Placental epithelial cell (primary cell): Measurements from ENCODE around the gene TAF7. TPM values are rescaled to one million over a fixed set of nuclear protein-coding genes. Genes with fewer than 3 reads are reported as not detected.

ENCODE experiments used
- total RNA-seq: library from RNA; depleted of rRNA; stranded (reverse); fragments of >200 nt; gene quantifications from 2 replicates; pipeline ENCODE4 v1.2.3, GENCODE V29; 2012

The TAF7 gene, protein sequence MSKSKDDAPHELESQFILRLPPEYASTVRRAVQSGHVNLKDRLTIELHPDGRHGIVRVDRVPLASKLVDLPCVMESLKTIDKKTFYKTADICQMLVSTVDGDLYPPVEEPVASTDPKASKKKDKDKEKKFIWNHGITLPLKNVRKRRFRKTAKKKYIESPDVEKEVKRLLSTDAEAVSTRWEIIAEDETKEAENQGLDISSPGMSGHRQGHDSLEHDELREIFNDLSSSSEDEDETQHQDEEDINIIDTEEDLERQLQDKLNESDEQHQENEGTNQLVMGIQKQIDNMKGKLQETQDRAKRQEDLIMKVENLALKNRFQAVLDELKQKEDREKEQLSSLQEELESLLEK
- total RNA-seq: 49.9 and 60.9 TPM in 2 replicates

DNA sequence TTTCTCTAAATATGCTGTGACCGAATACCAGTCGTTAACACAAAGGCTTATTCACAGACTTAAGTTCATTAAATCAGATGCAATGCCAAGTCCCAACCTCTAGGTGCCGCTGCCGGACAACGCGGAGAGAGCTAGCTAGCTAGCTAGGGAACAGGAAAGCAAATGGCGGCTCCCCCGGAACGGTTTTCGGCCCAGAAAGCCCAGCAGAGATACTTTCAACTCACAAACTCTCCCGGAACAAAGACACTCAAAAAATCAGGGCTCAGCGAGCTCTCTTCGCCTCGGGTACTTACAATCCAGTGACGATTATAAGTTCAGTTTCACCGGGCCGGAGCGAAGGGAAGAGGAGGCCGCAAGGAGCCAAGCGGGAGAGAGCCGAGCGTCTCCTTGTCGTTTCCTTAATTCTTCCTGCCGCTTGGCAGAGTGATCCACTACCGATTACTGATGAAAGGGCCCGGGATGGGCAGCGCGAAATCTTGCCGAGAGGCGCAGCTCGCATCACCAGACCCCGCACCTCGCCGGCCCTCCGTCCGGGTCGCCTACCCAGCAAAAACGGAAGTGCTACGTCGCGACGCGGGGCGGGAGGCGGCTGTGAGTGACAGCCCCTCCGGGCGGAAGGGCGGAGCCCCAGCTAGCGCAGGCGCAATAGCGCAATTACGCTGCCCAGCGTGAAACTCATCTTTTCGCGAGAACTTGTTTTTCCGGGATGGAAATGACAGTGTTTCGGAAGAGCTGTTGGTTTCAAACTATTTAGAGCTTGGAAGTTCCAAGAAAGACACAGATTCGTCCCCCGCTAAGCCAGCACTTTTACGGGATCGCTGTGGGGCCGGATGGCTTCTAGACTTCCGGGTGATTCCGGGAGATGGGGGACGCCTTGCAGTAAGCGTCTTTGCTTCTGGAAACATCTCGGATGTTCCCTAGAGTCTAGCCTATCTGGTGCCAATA is at the start of gene TAF7:
Gene TAF7 (minus strand): TSS at position 560 of the 945 bp plus-strand sequence. CDS start 740 bp downstream, outside the sequence.

DNA sequence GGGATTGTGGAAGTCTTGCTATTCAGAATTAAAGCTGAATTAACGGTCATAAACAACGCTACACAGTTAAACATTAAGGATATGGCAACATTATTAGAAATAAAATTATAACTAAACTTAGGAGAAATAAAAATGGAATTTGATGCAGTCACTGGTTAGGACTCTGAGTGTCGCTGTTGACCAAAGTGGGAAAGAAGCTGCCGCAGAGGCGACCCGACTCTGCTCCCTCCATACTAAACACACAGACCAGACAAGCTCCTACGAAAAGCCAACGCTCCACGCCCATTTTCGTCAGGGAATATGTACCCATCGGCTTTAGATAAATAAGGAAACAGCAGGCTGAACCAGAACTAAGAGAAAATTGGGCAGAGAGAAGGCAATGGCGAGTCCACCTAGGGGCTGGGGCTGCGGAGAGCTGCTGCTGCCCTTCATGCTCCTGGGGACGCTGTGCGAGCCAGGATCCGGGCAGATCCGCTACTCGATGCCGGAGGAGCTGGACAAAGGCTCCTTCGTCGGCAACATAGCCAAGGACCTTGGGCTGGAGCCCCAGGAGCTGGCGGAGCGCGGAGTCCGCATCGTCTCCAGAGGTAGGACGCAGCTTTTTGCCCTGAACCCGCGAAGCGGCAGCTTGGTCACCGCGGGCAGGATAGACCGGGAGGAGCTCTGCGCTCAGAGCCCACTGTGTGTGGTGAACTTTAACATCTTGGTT is 43.5 kb upstream of the TAF7 start, which contains the start of gene PCDHGA5:
Gene PCDHGA5 (plus strand): TSS at position 211 of the 709 bp plus-strand sequence. CDS start 169 bp downstream, at position 380.

DNA sequence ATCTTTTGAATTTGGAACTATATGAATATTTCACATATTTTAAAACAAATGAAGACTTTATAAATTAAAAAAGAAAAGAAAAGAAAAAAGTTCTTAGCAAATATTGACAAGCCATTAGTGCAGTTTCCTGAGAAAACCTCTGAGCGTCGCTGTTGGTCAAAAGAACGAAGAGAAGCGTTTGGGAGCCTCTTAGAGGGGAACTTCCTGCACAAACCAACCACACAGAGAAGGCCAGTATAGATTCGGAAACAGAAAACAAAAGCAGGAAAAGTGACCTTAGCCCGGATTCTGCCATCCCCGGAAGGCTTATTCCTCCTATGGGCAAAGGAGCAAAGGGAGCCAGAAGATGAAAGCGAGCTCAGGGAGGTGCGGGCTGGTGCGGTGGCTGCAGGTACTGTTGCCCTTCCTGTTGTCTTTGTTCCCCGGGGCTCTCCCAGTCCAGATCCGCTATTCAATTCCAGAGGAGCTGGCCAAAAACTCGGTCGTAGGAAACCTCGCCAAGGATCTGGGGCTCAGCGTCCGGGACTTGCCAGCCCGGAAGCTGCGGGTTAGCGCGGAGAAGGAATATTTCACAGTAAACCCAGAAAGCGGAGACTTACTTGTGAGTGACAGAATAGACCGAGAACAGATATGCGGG is 39.3 kb upstream of the TAF7 start, which contains the start of gene PCDHGB2:
Gene PCDHGB2 (plus strand): TSS at position 205 of the 637 bp plus-strand sequence. CDS start 142 bp downstream, at position 347.

DNA sequence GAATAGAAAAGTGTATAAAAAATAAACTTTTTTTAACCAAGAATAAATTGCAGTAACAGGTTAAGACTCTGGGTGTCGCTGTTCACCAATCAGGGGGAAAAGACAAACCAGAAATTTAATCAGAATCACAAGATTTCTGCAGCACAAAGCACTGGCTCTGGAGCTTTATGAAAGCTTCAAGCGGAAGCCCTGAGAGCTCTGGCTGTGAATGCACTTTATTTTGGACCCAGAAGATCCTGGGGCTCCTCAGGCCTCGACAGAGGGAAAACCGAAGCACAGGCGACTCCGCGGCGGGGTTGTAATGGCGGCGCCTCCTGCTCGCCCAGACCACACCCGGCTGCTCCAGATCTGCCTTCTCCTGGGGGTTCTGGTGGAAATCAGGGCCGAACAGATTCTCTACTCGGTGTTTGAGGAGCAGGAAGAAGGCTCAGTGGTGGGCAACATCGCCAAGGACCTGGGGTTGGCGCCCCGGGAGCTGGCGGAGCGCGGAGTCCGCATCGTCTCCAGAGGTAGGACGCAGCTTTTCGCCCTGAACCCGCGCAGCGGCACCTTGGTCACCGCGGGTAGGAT is 34.4 kb upstream of the TAF7 start, which contains the start of gene PCDHGA4:
Gene PCDHGA4 (plus strand): TSS at position 122 of the 570 bp plus-strand sequence. CDS start 87 bp downstream, at position 209.

DNA sequence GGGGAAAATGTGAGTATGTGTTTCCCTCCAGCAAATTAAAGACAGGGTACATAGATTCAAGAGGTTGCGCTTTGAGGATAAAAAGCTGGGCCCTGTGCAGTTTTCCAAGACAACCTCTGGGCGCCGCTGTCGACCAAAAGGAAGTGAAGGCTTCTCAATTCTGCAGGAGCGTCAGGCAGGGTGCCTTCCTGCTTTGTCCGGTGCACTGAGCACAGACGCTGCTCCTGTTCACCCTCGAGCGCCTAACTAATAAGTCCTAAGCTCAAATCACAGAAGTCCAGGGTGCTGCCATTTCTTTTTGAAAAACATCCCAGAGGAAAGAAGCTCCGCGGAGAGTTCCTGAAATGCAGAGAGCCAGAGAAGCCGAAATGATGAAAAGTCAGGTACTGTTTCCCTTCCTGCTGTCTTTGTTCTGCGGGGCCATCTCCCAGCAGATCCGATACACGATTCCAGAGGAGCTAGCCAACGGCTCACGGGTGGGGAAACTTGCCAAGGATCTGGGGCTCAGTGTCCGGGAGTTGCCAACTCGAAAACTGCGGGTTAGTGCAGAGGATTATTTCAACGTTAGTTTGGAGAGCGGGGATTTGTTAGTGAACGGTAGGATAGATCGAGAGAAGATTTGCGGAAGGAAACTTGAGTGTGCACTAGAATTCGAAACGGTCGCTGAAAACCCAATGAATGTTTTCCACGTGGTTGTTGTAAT is 29.5 kb upstream of the TAF7 start, which contains the start of gene PCDHGB1:
Gene PCDHGB1 (plus strand): TSS at position 183 of the 703 bp plus-strand sequence. CDS start 162 bp downstream, at position 345.

DNA sequence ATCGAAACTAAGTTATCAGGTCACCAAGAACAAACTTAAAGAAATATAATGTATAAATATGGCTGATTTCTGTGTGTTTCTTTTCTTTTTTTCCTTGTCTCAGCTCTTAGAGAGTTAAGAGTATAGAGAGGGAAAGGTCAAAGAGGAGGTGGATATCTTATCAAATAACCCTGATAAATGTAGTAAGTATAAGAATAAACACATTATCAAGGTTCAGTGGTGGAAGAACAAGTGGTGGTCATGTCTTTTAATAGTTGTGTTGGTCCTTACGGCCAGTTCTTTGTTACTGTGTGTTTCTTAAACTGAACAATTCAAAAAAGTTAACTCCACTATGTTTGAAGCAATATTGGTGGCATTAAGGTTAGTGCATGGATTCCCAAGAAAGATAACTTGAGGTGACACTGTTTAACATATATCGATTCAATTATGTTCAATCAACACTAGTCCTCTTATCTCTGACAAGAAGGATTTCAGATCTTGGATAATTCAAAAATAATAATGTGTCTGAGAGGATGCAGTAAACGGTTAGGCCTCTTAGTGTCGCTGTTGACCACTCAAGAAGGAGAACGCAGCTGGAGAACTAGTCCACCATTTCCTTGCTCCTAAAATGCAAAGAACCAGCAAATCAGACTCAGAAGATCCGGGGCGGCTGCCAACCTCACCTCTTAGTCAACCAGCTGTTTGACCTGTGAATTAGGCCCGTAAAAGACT is 22.8 kb upstream of the TAF7 start, which contains the start of gene PCDHGA3:
Gene PCDHGA3 (plus strand): TSS at position 588 of the 711 bp plus-strand sequence. CDS start 205 bp downstream, outside the sequence.

DNA sequence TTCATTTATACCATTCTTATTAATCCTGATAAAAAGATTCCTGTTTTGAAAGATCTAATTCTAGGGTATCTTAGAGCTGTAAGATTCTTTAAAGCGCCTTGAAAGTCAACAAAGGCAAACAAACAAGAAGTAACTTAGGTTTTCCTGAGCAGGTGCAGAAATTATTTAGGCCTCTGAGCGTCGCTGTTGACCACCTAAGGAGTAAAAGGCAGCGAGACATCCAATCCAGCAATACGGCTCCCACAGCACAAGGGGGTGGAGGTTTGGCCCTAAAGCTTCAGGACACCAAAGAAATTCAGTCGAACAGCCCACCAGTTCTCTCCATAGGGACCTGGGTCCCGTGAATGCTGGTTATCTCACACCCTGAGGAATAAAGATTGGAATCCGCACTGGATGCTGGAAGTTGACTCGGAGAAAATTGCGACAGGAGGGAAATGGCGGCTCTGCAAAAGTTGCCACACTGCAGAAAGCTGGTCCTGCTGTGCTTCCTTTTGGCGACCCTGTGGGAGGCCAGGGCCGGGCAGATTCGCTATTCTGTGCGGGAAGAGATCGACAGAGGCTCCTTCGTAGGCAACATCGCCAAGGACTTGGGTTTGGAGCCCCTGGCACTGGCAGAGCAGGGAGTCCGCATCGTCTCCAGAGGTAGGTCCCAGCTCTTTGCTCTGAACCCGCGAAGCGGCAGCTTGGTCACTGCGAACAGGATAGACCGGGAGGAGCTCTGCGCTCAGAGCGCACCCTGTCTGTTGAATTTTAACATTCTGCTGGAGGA is 18.1 kb upstream of the TAF7 start, which contains the start of gene PCDHGA2:
Gene PCDHGA2 (plus strand): TSS at position 223 of the 769 bp plus-strand sequence.

DNA sequence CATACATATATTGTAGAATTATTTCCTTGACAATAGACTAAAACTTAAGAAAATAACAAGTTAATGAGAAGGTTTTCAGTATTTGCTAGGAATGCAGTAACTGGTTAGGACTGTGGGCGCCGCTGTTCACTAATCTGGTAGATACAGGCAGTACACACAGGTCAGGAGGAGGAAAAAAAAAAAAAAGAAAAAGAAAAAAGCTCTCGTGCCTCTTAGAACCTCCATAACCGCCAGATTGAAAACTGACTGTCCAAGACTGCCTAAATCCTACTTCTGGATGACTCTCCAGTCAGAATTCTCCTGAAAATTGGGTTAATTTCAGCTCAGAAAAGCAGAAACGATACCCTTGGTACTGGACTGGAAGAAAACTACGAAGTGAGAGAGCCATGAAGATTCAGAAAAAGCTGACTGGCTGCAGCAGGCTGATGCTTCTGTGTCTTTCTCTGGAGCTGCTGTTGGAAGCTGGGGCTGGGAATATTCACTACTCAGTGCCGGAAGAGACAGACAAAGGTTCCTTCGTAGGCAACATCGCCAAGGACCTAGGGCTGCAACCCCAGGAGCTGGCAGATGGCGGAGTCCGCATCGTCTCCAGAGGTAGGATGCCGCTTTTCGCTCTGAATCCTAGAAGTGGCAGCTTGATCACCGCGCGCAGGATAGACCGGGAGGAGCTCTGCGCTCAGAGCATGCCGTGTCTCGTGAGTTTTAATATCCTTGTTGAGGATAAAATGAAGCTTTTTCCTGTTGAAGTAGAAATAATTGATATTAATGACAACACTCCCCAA is 9.9 kb upstream of the TAF7 start, which contains the start of gene PCDHGA1:
Gene PCDHGA1 (plus strand): TSS at position 216 of the 782 bp plus-strand sequence.

DNA sequence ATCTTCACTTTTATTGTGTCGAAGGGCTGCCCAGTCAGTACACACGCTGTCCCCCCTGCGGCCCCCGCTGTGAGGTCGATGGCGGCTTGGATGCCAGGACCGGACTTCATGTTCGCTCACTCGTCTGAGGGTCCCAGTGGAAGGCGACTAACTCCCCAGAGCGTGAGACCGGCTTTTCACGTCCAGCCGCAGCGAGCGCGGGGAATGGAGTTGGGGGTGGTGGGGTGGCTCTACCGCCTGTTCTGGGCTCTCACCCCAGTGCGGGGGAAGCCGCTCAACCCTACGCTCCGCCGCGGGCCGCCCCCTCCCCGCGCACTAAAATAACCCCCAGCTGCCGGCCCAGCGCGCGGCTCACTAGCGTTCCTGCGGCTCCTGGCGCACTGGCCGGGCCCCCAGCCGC is 16.8 kb downstream of the TAF7 start, which contains the start of gene SLC25A2:
Gene SLC25A2 (minus strand): TSS at position 294 of the 400 bp plus-strand sequence. CDS start 184 bp downstream, at position 110.

Other genes starting within 250 kb of the TAF7 start
- gene PCDHB2, start 226.2 kb downstream of the TAF7 start, total RNA-seq: 0.39 and 1.2 TPM in 2 replicates
- gene PCDHB3, start 220.3 kb downstream of the TAF7 start, total RNA-seq: 0.11 and 0.39 TPM in 2 replicates
- 0.22 and 0.39 TPM in 2 replicates for gene PCDHB4, start 199.0 kb downstream of the TAF7 start, total RNA-seq
- gene PCDHB5, start 185.6 kb downstream of the TAF7 start, total RNA-seq: under 0.01 and 0.54 TPM in 2 replicates
- 0.11 and 0.39 TPM in 2 replicates for gene PCDHB6, start 170.7 kb downstream of the TAF7 start, total RNA-seq
- 0.22 and 0.79 TPM in 2 replicates for gene PCDHB7, start 148.1 kb downstream of the TAF7 start, total RNA-seq
- under 0.01 TPM in 1 of 2 replicates, not detected in the other for gene PCDHB8, start 143.0 kb downstream of the TAF7 start, total RNA-seq
- gene PCDHB16, start 138.4 kb downstream of the TAF7 start, total RNA-seq: under 0.01 and 0.11 TPM in 2 replicates
- 0.54 TPM in 1 of 2 replicates, not detected in the other for gene PCDHB9, start 133.6 kb downstream of the TAF7 start, total RNA-seq
- gene PCDHB10, start 128.4 kb downstream of the TAF7 start, total RNA-seq: 0.39 TPM in 1 of 2 replicates, not detected in the other
- 0.39 TPM in 1 of 2 replicates, not detected in the other for gene PCDHB11, start 121.2 kb downstream of the TAF7 start, total RNA-seq
- gene PCDHB12, start 112.1 kb downstream of the TAF7 start, total RNA-seq: under 0.01 and 0.11 TPM in 2 replicates
- gene PCDHB13, start 106.9 kb downstream of the TAF7 start, total RNA-seq: 0.43 and 0.79 TPM in 2 replicates
- gene PCDHB14, start 97.4 kb downstream of the TAF7 start, total RNA-seq: 0.22 and 1.2 TPM in 2 replicates
- 0.11 and 0.39 TPM in 2 replicates for gene PCDHB15, start 75.4 kb downstream of the TAF7 start, total RNA-seq
- 0.22 and 0.39 TPM in 2 replicates for gene SLC25A2, start 16.7 kb downstream of the TAF7 start, total RNA-seq
- 0.22 and 0.39 TPM in 2 replicates for gene PCDHGA1, start 9.7 kb upstream of the TAF7 start, total RNA-seq
- 0.43 and 1.2 TPM in 2 replicates for gene PCDHGA2, start 18.0 kb upstream of the TAF7 start, total RNA-seq
- 0.33 and 1.2 TPM in 2 replicates for gene PCDHGA3, start 23.0 kb upstream of the TAF7 start, total RNA-seq
- gene PCDHGB1, start 29.3 kb upstream of the TAF7 start, total RNA-seq: 0.98 and 2.0 TPM in 2 replicates
- 1.5 and 2.7 TPM in 2 replicates for gene PCDHGA4, start 34.2 kb upstream of the TAF7 start, total RNA-seq
- 0.33 and 2.4 TPM in 2 replicates for gene PCDHGB2, start 39.2 kb upstream of the TAF7 start, total RNA-seq
- gene PCDHGA5, start 43.4 kb upstream of the TAF7 start, total RNA-seq: 0.43 and 1.6 TPM in 2 replicates
- 3.1 and 5.9 TPM in 2 replicates for gene PCDHGB3, start 49.5 kb upstream of the TAF7 start, total RNA-seq
- 2.6 and 3.9 TPM in 2 replicates for gene PCDHGA6, start 53.1 kb upstream of the TAF7 start, total RNA-seq
- gene PCDHGA7, start 62.0 kb upstream of the TAF7 start, total RNA-seq: 2.8 and 5.5 TPM in 2 replicates
- gene PCDHGB4, start 66.9 kb upstream of the TAF7 start, total RNA-seq: 12.0 and 13.0 TPM in 2 replicates
- gene PCDHGA8, start 71.8 kb upstream of the TAF7 start, total RNA-seq: 1.2 and 3.5 TPM in 2 replicates
- gene PCDHGB5, start 77.2 kb upstream of the TAF7 start, total RNA-seq: 13.7 and 15.4 TPM in 2 replicates
- 4.3 and 5.7 TPM in 2 replicates for gene PCDHGA9, start 82.0 kb upstream of the TAF7 start, total RNA-seq
- 2.3 and 3.1 TPM in 2 replicates for gene PCDHGB6, start 87.2 kb upstream of the TAF7 start, total RNA-seq
- 4.4 and 9.4 TPM in 2 replicates for gene PCDHGA10, start 92.2 kb upstream of the TAF7 start, total RNA-seq
- 1.8 and 7.5 TPM in 2 replicates for gene PCDHGB7, start 96.9 kb upstream of the TAF7 start, total RNA-seq
- gene PCDHGA11, start 100.3 kb upstream of the TAF7 start, total RNA-seq: 6.2 and 9.0 TPM in 2 replicates
- gene PCDHGA12, start 109.7 kb upstream of the TAF7 start, total RNA-seq: 6.7 and 8.2 TPM in 2 replicates
- gene PCDHGC3, start 155.2 kb upstream of the TAF7 start, total RNA-seq: 9.4 and 10.3 TPM in 2 replicates
- gene PCDHGC4, start 164.2 kb upstream of the TAF7 start, total RNA-seq: 0.54 and 2.4 TPM in 2 replicates
- gene PCDHGC5, start 168.3 kb upstream of the TAF7 start, total RNA-seq: 0.22 and 1.6 TPM in 2 replicates